ENCODE results near the gene SPOCD1.

- TF ChIP-seq CTCF (conservative IDR thresholded peaks at IDR 0.05; ENCODE audit: low read length) (no peak), EZH2phosphoT487 (IDR thresholded peaks at IDR 0.05; ENCODE audit: borderline replicate concordance) (no peak)
Observed at GRCh38 chr1:31822766-31823165, 6.9 kb upstream of the SPOCD1 start.
